H1 (cell line): Measurements from ENCODE around the gene MAP3K14. TPM values are rescaled to one million over a fixed set of nuclear protein-coding genes. Genes with fewer than 3 reads are reported as not detected.

Experiments used
- CTCF ChIA-PET: fragments of 300-600 bp; sonication (Branson Sonifier 250); formaldehyde crosslinking; loops from one replicate; lab custom pipeline; 2021; ENCODE audit not compliant: partially characterized antibody; lab: Charles Lee
- POLR2A ChIA-PET: fragments of 300-600 bp; sonication (Branson Sonifier 250); formaldehyde crosslinking; loops from one replicate; lab custom pipeline; 2021; ENCODE audit warnings: inconsistent platforms; ENCODE audit not compliant: partially characterized antibody; lab: Charles Lee
- DNase-seq, 2 experiments: peaks; one replicate each; pipeline versions ENCODE4 v3.0.0 to v3.0.0-alpha.2; 2010 to 2022; ENCODE audit warnings: low spot score in 2 of 2, low read depth in 1 of 2, mixed read lengths in 1 of 2
- FAIRE-seq: peaks from 2 replicates; lab custom pipeline; 2011; peaks lifted over from hg19 to GRCh38; lab: Jason Lieb, UNC
- H2AFZ ChIP-seq: 2 replicates; pipeline ENCODE4 v1.8.1; 2012; ENCODE audit warnings: low read length, inconsistent platforms
- H2AK5ac ChIP-seq: 2 replicates; pipeline ENCODE4 v1.6.1; 2013; ENCODE audit warnings: low read depth, low read length
- H2BK120ac ChIP-seq: replicated peaks from 2 replicates; pipeline ENCODE3; 2013; ENCODE audit warnings: low read depth, low read length, inconsistent platforms
- H2BK12ac ChIP-seq: 2 replicates; pipeline ENCODE4 v1.6.1; 2013; ENCODE audit warnings: low read depth, low read length
- H2BK15ac ChIP-seq: 2 replicates; pipeline ENCODE4 v1.6.1; 2013; ENCODE audit warnings: low read length
- H2BK20ac ChIP-seq: 2 replicates; pipeline ENCODE4 v1.6.1; 2013; ENCODE audit warnings: low read length
- H2BK5ac ChIP-seq: 2 replicates; pipeline ENCODE4 v1.6.1; 2013; ENCODE audit warnings: low read depth, low read length
- H3K14ac ChIP-seq: 2 replicates; pipeline ENCODE4 v1.6.1; 2013; ENCODE audit warnings: inconsistent platforms; ENCODE audit not compliant: insufficient read length
- H3K18ac ChIP-seq: 2 replicates; pipeline ENCODE4 v1.6.1; 2013; ENCODE audit warnings: low read length; ENCODE audit errors: extremely low read depth
- H3K23ac ChIP-seq: 2 replicates; pipeline ENCODE4 v1.6.1; 2013; ENCODE audit warnings: inconsistent platforms; ENCODE audit not compliant: insufficient read length
- H3K23me2 ChIP-seq: 2 replicates; pipeline ENCODE4 v1.6.1; 2013; ENCODE audit warnings: low read depth, low read length
- H3K27ac ChIP-seq: 2 replicates; pipeline ENCODE4 v1.6.1; 2011; ENCODE audit warnings: low read depth, low read length, inconsistent platforms
- H3K27me3 ChIP-seq, 4 experiments: replicated peaks in 1 of 4; 1 replicate in 1 of 4; 2 replicates in 3 of 4; pipeline versions ENCODE4 v1.6.1 to v1.8.1; 2011 to 2013; ENCODE audit warnings: low read length in 3 of 4, mild to moderate bottlenecking in 3 of 4, inconsistent platforms in 2 of 4, mixed read lengths in 2 of 4, moderate library complexity in 1 of 4; ENCODE audit not compliant: control insufficient read depth in 3 of 4, insufficient read depth in 3 of 4; ENCODE audit errors: extremely low read depth in 1 of 4
- H3K36me3 ChIP-seq, 4 experiments: 2 replicates each; pipeline versions ENCODE4 v1.6.1 to v1.8.1; 2011 to 2013; ENCODE audit warnings: mild to moderate bottlenecking in 4 of 4, low read length in 3 of 4, moderate library complexity in 2 of 4, control low read depth in 1 of 4, inconsistent platforms in 1 of 4; ENCODE audit not compliant: insufficient read depth in 4 of 4, control insufficient read depth in 2 of 4
- H3K4ac ChIP-seq: replicated peaks from 2 replicates; pipeline ENCODE3; 2013; ENCODE audit warnings: low read length, low read depth, mixed read lengths, inconsistent platforms; ENCODE audit not compliant: insufficient read length
- H3K4me1 ChIP-seq, 4 experiments: replicated peaks in 1 of 4; 1 replicate in 1 of 4; 2 replicates in 3 of 4; pipeline versions ENCODE4 v1.6.1 to v1.8.1; 2011 to 2013; ENCODE audit warnings: low read length in 3 of 4, inconsistent platforms in 2 of 4, mixed read lengths in 1 of 4; ENCODE audit not compliant: insufficient read depth in 4 of 4, control insufficient read depth in 3 of 4
- H3K4me2 ChIP-seq, 2 experiments: 2 replicates each; pipeline versions ENCODE4 v1.6.1 to v1.8.1; 2011 to 2013; ENCODE audit warnings: low read depth in 2 of 2, low read length in 2 of 2, control low read depth in 1 of 2, inconsistent platforms in 1 of 2, mild to moderate bottlenecking in 1 of 2; ENCODE audit not compliant: insufficient read depth in 1 of 2
- H3K4me3 ChIP-seq, 4 experiments: fragments of 200-600, 300-600 bp in 1 of 4; sonication (generic), shearing (Covaris generic), sonication (Bioruptor Twin) in 1 of 4; 2 replicates each; pipeline versions ENCODE4 v1.5.1 to v1.8.1; 2011 to 2016; ENCODE audit warnings: low read length in 4 of 4, low read depth in 3 of 4, control low read depth in 2 of 4, inconsistent platforms in 2 of 4, mild to moderate bottlenecking in 2 of 4, mixed read lengths in 1 of 4, moderate library complexity in 1 of 4; ENCODE audit not compliant: insufficient read depth in 2 of 4; ENCODE audit errors: extremely low read depth in 1 of 4
- H3K56ac ChIP-seq: replicated peaks from 2 replicates; pipeline ENCODE3; 2013; ENCODE audit warnings: low read depth, mild to moderate bottlenecking, mixed read lengths, low read length, inconsistent platforms; ENCODE audit not compliant: insufficient read length
- H3K79me1 ChIP-seq: 2 replicates; pipeline ENCODE4 v1.6.1; 2013; ENCODE audit warnings: low read depth, low read length, control low read depth
- H3K79me2 ChIP-seq, 2 experiments: 2 replicates each; pipeline versions ENCODE4 v1.6.1 to v1.8.1; 2012 to 2013; ENCODE audit warnings: low read length in 2 of 2, mild to moderate bottlenecking in 2 of 2, inconsistent platforms in 1 of 2; ENCODE audit not compliant: insufficient read depth in 2 of 2, control insufficient read depth in 1 of 2
- H3K9ac ChIP-seq, 4 experiments: replicated peaks in 1 of 4; 1 replicate in 1 of 4; 2 replicates in 3 of 4; pipeline versions ENCODE4 v1.6.1 to v1.8.1; 2011 to 2013; ENCODE audit warnings: low read depth in 3 of 4, low read length in 3 of 4, control low read depth in 2 of 4, mild to moderate bottlenecking in 2 of 4, moderate library complexity in 2 of 4, inconsistent platforms in 1 of 4; ENCODE audit errors: extremely low read depth in 1 of 4
- H3K9me3 ChIP-seq, 2 experiments: 2 replicates each; pipeline versions ENCODE4 v1.6.1 to v1.8.1; 2012 to 2013; ENCODE audit warnings: mild to moderate bottlenecking in 2 of 2, moderate library complexity in 2 of 2, control low read depth in 1 of 2, inconsistent platforms in 1 of 2, low read depth in 1 of 2, low read length in 1 of 2, mixed read lengths in 1 of 2; ENCODE audit not compliant: insufficient read depth in 2 of 2
- H4K20me1 ChIP-seq, 2 experiments: replicated peaks in 1 of 2; 2 replicates each; pipeline versions ENCODE3 to v1.8.1; 2011 to 2013; ENCODE audit warnings: inconsistent platforms in 2 of 2, low read length in 2 of 2, mild to moderate bottlenecking in 1 of 2; ENCODE audit not compliant: insufficient read depth in 2 of 2, control insufficient read depth in 1 of 2
- H4K5ac ChIP-seq: 2 replicates; pipeline ENCODE4 v1.6.1; 2013; ENCODE audit warnings: low read length, low read depth, mixed read lengths, inconsistent platforms; ENCODE audit not compliant: insufficient read length
- H4K8ac ChIP-seq: 2 replicates; pipeline ENCODE4 v1.8.0; 2013; ENCODE audit warnings: mild to moderate bottlenecking, moderate library complexity, low read length, inconsistent platforms; ENCODE audit not compliant: insufficient read depth; ENCODE audit errors: extremely low read depth
- H4K91ac ChIP-seq: replicated peaks from 2 replicates; pipeline ENCODE3; 2013; ENCODE audit warnings: low read length, mixed read lengths, inconsistent platforms; ENCODE audit not compliant: insufficient read length
- BACH1 ChIP-seq: IDR thresholded peaks from 2 replicates; pipeline ENCODE4 v1.6.1; 2012; ENCODE audit warnings: low read length, improper control_type of control experiment
- BCL11A ChIP-seq, 2 experiments: IDR thresholded peaks; one replicate each; pipeline ENCODE4 v1.6.1; 2011; ENCODE audit warnings: low read depth in 2 of 2, low read length in 2 of 2, mild to moderate bottlenecking in 2 of 2
- BRCA1 ChIP-seq: IDR thresholded peaks from 2 replicates; pipeline ENCODE4 v1.6.1; 2012; ENCODE audit warnings: low read depth, low read length, improper control_type of control experiment
- CEBPB ChIP-seq: IDR thresholded peaks from 2 replicates; pipeline ENCODE4 v1.6.1; 2012; ENCODE audit warnings: low read depth, low read length
- CHD1 ChIP-seq: IDR thresholded peaks from 2 replicates; pipeline ENCODE4 v1.6.1; 2012; ENCODE audit warnings: low read depth, low read length, improper control_type of control experiment
- KDM5A ChIP-seq: fragments of 200-600 bp; IDR thresholded peaks from 2 replicates; pipeline ENCODE4 v1.7.1; 2012; ENCODE audit warnings: mild to moderate bottlenecking, low read length, inconsistent platforms, mixed read lengths
- POLR2AphosphoS5 ChIP-seq: IDR thresholded peaks from 2 replicates; pipeline ENCODE4 v1.6.1; 2011; ENCODE audit warnings: low read depth, low read length
- RBBP5 ChIP-seq: IDR thresholded peaks from 2 replicates; pipeline ENCODE4 v1.7.1; 2012; ENCODE audit warnings: low read depth, mild to moderate bottlenecking, inconsistent platforms, low read length, moderate library complexity, borderline replicate concordance
- SAP30 ChIP-seq: fragments of 300-600 bp; sonication (generic); IDR thresholded peaks from 2 replicates; pipeline ENCODE4 v1.7.1; 2012; ENCODE audit warnings: low read length, moderate library complexity, mild to moderate bottlenecking, inconsistent platforms; ENCODE audit not compliant: insufficient read depth, insufficient replicate concordance
- ZNF274 ChIP-seq: IDR thresholded peaks from 2 replicates; pipeline ENCODE4 v1.7.0; 2012; ENCODE audit warnings: low read length, borderline replicate concordance; ENCODE audit errors: extremely low read depth
- WGBS, 2 experiments: shearing (Covaris generic) in 1 of 2; methylation state at CpG; one replicate each; pipeline versions ENCODE4 v1.1.6 to v1.1.7; 2013 to 2015; ENCODE audit warnings: low lambda C conversion rate in 2 of 2, mixed read lengths in 2 of 2, inconsistent platforms in 1 of 2, low coverage in 1 of 2, missing lambda C conversion rate in 1 of 2; ENCODE audit not compliant: insufficient replicate concordance in 2 of 2, insufficient coverage in 1 of 2, insufficient read length in 1 of 2; ENCODE audit errors: extremely low coverage in 1 of 2, missing lambda C conversion rate in 1 of 2; 5-methylcytosine and 5-hydroxymethylcytosine counted together
- polyA plus RNA-seq, 7 experiments: library from polyadenylated mRNA; depleted of rRNA in 3 of 7; stranded (reverse) in 5 of 7; unstranded in 2 of 7; fragments of >200 nt in 5 of 7; fragments of 200-250 nt in 2 of 7; gene quantifications; 1 replicate in 5 of 7; 2 replicates in 1 of 7; 4 replicates in 1 of 7; pipeline versions ENCODE4 v1.2.1 to v1.2.3, GENCODE V29; 2011 to 2013; ENCODE audit warnings: missing spikeins in 2 of 7, mixed read lengths in 2 of 7
- total RNA-seq: library from RNA; stranded (reverse); fragmentation: NEBNext Ultra II Directional; extraction: Animal tissue kit (Norgen Biotek cat#: 25700); gene quantifications from 2 replicates; pipeline ENCODE4 v1.2.1, GENCODE V29; 2021

Gene MAP3K14
- total and polyA plus RNA-seq, 2 of the 8 experiments (the other 6 are each of a cell fraction or from before 2014, with no cell fraction given): 5.2 to 6.1 TPM

- ChIA-PET CTCF (interaction anchor here (1.0 to 1.9 kb wide), 6 partner anchors 26 to 87 kb away, joined by 3 to 6 read pairs (median 4); no protein-coding TSS in a partner anchor), POLR2A (interaction anchor here (0.6 to 1.2 kb wide), 3 partner anchors 27 to 184 kb away, joined by 3 to 5 read pairs (median 3); no protein-coding TSS in a partner anchor)
- Histone ChIP-seq H3K9me3 (no peaks in the 10 kb centered on the region), H2BK15ac (no peak overlapping the region), H3K4me2 (no peak overlapping the region), H3K27me3 (peaks cover 0 to 10% (median 3%) of the 10 kb centered on the region in 4 experiments; a peak in 2 of 7 replicates), H3K23ac (no peak overlapping the region), H3K79me2 (no peaks in the 10 kb centered on the region), H3K14ac (no peak overlapping the region), H2BK12ac (no peak overlapping the region), H3K4ac (no peak overlapping the region), H3K56ac (no peak overlapping the region), H4K20me1 (no peaks in the 10 kb centered on the region), H3K36me3 (no peaks in the 10 kb centered on the region), H3K79me1 (no peaks in the 10 kb centered on the region), H3K4me3 (no peak overlapping the region), H4K5ac (no peak overlapping the region), H3K18ac (no peak overlapping the region), H2BK120ac (no peak overlapping the region), H4K8ac (no peak overlapping the region), H2AFZ (no peak overlapping the region), H2BK20ac (no peak overlapping the region), H4K91ac (no peak overlapping the region), H3K23me2 (no peaks in the 10 kb centered on the region), H3K27ac (no peak overlapping the region), H3K4me1 (peaks cover 2 to 8% (median 4%) of the 10 kb centered on the region in 4 experiments; a peak in 6 of 7 replicates), H3K9ac (no peak overlapping the region), H2AK5ac (no peak overlapping the region), H2BK5ac (no peak overlapping the region)
- DNase-seq (no peak), FAIRE-seq (no peak)
- WGBS, 2 experiments: 94% methylated on average over 8 of the region's 8 CpGs; no CpG with 5 or more reads in 1 of the 2 experiments
- TF ChIP-seq POLR2AphosphoS5 (no peak), SAP30 (no peak), ZNF274 (no peak), CEBPB (no peak), KDM5A (no peak), CHD1 (no peak), BACH1 (no peak), RBBP5 (no peak), BRCA1 (no peak), BCL11A (IDR thresholded peaks at IDR 0.05; ENCODE audit: low read depth in 2 of 2, low read length in 2 of 2) (no peak)
These were observed 22.2 kb upstream of the MAP3K14 start for GRCh38 chr17:45338996-45339535.
